ENCODE data around the gene IMP3.
A peak's percentile ranks its signal among the peaks of the same experiment; 100 is the strongest.
"Not testable (repeated sequence)": the region's sequence is repeated elsewhere in the genome, so short reads cannot be mapped to it uniquely, and the experiment has no call there.

IMP3 gene

DNA sequence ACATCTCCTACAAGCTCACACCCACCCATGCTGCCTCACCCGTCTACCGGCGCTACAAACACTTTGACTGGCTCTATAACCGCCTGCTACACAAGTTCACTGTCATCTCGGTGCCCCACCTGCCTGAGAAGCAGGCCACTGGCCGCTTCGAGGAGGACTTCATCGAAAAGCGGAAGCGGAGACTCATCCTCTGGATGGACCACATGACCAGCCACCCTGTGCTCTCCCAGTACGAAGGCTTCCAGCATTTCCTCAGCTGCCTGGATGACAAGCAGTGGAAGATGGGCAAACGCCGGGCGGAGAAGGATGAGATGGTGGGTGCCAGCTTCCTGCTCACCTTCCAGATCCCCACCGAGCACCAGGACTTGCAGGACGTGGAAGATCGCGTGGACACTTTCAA lies 9.8 kb upstream of the IMP3 start:
- no peak for DNase-seq

DNA sequence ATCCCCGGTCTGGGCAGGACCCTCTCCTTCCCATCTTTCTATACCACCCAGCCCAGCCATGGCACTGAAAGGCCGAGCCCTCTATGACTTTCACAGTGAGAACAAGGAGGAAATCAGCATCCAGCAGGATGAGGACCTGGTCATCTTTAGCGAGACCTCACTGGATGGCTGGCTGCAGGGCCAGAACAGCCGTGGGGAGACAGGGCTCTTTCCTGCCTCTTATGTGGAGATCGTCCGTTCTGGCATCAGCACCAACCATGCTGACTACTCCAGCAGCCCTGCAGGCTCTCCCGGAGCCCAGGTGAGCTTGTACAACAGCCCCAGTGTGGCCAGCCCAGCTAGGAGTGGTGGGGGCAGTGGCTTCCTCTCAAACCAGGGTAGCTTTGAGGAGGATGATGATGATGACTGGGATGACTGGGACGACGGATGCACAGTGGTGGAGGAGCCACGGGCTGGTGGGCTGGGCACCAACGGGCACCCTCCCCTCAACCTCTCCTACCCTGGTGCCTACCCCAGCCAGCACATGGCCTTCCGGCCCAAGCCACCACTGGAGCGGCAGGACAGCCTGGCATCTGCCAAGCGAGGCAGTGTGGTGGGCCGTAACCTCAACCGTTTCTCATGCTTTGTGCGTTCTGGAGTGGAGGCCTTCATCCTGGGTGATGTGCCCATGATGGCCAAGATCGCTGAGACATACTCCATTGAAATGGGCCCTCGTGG lies 9.2 kb upstream of the IMP3 start:
- DNase-seq = no peak

DNA sequence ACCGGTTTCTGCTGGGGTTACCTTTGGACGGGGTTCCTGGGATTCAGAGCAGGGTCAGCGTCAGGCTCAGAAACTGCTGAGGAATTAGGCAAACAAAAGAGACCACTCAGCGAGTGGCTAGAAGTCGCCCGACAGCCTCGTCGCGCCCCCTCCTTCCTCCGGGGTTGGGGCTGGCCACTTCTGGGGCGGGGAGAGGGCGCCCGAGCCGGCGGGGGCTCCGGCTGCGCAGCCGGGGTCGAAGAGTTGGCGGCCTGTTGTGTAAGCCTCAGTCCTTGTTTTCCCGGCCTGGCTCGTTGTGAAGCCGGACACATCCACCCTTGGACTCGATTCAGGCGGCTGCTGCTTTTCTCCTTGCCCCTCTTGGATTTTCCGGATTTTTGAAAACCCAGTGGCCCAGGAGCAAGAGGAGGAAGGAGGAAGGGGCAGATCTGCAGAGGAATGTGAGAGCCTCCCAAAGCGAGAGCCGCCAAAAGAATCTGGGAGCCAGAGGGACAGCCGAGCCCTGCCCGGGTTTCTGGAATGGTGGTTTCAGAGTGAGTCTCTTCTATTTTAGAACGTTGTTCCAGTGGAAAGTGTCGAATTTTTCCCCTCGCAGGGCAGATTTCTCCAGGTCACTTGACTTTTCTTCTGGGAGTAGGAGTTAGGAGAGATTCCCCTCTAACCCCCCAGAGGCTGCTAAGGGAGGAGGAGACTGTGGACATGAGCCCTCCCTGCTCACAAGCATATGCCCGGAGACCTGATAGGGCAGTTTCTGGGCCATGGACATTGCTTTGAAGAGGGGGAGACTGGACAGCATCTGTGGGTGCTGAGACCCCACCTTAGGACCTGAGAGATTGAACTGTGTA lies 8.4 kb upstream of the IMP3 start:
- DNase-seq = no peak

DNA sequence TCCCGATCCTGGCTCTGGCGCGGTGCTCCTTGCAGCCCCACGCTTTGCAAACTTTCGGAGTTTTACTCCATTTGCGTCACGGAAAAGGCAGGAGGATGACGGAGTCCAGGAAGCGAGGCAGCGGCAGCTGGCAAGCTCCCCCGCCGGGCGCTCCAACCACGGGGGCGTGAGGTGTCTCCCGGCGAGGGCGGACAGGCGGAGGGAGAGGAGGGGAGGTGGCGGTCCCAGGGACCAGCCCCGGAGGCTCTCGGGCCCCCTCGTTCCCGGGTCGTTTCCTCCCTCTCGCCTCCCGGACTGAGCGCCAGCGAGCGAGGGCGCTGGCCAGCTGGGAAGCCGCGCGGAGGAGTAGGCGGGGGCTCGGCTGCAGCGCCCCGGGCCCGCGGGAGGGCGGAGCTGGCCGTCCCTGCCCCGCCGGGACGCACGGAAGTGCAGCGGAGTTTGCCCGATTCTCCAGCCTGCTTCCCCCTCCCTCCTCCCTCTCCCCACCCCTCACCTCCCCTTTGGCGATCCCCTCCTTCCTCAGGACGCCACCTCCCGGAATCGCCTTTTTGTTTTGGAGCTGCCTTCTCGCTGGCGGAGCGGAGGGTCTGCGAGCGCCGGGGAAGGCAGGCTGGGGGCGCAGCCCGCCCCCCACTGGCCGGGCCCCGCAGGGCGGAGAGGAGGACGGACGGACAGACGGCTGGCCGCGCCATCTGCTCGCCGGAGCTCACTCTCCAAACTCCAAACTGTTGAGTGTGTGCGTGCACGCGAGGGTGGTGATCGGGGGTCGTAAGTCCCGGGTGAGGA lies 7.5 kb upstream of the IMP3 start, which contains the start of gene SNX33:
Gene SNX33 (plus strand): TSS at position 543 of the 786 bp plus-strand sequence. CDS start 1,191 bp downstream, outside the sequence.
- no peak for DNase-seq

DNA sequence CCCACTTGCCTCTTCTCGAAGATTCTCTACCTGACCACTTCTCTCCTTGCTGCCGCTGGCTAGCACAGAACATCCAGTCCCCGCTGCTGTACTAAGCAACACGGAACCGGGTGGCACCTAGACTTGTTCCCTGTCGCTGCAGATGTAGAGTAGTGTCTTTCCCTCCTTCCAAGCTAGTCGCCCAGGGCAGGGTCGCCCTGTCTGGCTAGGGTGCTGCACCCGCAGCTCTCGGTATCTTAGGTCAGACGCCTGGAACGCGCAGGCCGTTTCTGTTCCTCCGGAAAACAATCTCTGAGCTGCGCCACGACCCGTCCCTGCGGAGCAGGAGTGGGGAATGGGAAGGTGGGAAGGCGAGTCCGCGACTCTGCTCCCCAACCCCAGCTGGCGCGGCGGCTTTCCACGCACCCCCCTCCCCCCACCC lies 6.9 kb upstream of the IMP3 start:
- DNase-seq = no peak

DNA sequence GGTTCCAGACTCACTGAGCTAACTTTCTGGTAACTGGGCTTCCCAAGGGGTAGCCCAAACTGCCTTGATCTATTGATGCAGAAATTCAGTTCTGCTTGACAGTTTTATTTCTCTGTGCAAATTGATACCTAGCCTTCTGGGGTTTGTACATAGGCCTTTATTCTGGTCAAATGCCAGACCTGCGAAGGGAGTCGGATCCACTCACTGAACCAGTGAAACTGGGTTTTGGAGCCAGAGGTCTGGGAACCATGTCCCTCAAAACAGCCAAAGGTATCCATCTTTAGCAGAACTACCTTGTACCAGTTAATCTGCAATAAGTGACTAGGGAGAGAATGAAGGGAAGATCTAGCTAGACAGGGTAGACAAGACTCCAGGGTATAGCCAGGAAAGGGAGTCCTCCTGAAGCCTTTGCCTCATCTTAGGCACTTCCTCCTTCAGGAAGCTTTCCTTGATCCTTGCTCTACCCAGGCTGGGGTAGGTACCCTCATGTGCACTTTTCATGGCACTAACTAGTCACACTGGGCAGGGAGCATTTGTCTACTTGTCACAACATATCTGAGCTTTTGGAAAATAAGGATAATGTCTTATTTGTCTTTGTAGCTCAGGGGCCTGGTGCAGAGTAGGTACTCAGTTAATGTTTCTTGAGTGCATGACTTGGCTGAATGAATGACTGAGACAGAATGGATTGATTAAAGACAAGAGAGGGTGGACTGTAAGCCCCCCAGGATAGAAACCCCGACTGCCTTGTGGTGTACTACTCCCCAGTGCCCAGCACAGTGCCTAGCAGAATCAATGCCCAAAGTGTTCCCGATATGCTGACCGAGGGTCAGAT lies 6.3 kb upstream of the IMP3 start:
- DNase-seq = no peak

DNA sequence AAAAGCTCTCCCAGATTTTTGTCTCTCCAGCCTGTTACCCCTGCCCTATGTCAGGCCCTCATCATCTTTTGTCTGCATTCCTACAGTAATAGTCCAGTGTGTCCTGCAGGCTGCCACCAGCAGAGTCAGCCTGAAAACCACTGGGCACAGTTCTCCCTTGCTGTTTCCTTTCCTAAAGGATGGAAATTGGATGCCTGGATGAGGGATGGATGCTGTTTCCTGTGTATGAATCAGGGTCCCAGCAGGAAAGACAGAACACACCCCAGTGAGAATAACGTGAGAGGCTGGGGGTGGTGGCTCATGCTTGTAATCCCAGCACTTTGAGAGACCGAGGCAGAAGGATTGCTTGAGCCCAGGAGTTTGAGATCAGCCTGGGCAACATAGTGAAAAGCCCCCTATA lies 4.4 kb upstream of the IMP3 start:
- DNase-seq = no peak

DNA sequence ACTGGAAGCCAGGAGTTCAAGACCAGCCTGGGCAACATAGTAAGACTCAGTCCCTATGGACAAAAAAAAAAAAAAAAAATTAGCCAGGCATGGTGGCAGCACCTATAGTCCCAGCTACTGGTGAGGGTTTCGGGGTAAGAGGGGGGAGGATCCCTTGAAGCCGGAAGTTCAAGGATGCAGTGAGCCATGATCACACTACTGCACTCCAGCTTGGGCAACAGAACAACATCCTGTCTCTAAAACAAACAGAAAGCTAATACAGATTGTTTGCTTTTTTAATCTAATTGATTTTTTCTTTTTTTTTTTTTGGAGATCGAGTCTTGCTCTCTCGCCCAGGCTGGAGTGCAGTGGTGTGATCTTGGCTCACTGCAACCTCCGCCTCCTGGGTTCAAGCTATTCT lies 1.6 kb upstream of the IMP3 start:
- peak; percentile 36 for DNase-seq

DNA sequence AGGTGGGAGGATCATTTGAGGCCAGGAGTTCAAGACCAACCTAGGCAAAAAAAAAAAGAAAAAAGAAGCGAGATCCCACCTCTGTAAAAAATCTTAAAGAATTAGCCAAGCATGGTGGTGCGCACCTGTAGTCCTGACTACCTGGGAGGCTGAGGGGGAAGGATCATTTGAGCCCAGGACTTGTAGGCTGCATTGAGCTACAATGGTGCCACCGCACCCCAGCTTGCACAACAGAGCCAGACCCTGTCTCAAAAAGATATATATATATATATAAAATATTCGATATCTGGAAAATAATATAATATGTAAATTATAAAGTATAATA lies 1.1 kb upstream of the IMP3 start:
- DNase-seq = no peak

DNA sequence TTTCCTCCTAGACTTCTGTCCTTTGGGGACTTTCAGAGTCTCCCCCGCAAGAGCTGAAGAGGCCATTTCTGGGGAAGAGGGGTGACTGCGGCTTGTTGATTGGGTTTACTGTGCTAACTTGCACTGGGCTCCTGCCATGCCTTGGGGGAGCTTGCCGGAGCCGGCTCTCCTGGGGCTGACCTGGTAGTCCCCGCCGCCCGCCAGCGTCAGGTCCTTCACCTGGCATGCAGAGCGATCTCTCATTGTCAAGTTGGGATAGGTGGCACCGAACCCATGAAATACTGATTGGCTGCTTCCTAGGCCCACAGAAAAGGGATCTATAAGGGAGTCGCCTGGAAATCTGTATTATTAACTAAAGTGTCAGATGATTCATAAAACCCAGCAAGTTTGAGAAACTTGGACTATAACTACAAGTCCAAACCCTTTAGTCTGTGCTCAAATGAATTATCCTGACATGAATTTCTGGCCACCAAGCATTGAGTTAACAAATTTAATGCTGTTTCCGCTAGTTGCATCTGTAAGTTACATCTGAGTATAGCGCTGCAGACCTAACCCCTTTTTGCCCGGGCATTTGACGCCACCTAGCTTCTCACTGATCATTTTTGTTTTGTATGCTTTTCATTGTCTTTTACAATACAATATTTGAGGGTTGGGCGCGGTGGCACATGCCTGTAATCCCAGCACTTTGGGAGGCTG lies 607 bp upstream of the IMP3 start:
- DNase-seq = peak; percentile 8

DNA sequence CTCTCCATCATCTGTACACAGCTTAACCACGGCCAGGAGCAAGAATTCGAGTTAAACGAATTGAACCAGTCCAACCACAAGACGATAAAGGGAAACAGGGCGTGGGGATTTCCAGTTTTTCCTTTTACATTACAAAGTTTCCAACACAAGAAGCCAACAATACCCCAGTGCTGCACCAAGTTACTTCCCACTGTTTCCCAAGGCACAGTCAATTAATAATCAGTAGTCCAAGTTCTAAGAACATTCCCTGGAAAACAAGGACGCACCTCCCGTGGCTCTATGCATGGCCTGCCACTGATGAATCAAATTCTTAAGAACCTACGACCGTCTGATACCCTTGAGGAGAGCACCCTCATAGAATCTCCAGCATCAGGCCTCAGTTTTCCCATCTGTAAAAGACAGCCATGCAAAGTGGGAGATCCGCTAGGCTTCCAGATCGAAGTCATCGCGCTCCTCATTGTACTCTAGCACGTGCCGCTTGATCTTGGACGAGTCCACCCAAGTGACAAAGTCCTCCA lies 774 bp downstream of the IMP3 start:
- DNase-seq = no peak

DNA sequence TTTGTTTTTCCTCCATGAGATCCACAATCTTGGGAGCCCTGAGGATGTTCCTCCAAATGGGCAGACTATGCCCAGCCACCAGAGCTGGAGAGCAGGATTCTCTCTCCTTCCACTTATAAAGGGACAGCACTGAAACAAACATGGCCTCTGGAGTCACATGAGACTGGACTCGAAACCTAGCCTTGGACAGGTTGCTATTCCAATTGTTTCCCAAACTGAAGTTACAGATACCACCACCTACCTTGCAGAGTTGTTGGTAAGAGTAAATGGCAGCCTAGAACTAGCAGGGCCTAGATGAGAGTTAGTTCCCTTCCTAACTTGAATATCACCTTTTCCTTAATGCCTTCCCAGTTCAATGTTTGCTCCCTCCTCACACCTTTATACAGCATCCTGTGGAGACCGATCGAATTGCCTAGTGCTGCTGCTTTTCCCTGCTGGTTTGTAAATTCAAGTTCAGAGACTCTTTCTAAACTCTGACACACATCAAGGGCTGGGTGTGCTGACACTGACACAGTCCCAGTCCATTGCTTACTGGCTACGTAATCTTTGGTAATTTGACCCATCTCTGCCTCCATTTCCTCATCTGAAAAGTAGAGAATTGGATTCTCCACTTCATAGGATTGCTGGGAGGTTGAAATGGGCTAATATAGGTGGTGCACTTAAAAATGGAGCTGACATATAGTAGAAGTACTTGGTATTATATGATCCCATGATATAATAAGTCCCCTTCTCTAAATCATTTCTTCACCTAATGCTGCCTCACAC lies 2.6 kb downstream of the IMP3 start:
- no peak for DNase-seq

DNA sequence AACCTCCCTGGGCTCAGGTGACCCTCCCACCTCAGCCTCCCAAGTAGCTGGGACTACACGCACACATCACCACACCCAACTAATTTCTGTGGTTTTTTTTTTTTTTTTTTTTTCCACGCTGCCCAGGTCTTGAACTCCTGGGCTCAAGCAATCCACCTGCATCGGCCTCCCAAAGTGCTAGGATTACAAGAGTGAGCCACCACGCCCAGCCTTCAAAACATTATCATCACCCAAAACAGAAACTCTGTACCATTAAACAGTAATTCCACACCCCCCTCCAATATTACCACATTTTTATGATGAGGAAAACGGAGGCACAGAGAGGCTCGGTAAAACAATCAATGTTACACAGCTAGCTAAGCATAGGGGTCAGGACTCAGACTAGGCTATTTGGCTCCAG lies 4.0 kb downstream of the IMP3 start:
- no peak for DNase-seq

DNA sequence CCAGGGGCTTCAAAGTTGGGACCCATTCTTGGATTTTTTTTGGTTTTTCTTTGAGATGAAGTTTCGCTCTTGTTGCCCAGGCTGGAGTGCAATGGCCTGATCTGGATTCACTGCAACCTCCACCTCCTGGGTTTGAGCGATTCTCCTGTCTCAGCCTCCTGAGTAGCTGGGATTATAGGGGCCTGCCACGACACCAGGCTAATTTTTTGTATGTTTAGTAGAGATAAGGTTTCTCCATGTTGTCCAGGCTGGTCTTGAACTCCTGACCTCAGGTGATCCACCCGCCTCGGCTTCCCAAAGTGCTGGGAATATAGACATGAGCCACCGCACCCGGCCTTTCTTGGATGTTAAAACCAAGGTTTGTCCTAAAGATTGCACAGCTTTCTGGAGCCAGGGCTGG lies 6.1 kb downstream of the IMP3 start:
- not testable (repeated sequence) for DNase-seq

DNA sequence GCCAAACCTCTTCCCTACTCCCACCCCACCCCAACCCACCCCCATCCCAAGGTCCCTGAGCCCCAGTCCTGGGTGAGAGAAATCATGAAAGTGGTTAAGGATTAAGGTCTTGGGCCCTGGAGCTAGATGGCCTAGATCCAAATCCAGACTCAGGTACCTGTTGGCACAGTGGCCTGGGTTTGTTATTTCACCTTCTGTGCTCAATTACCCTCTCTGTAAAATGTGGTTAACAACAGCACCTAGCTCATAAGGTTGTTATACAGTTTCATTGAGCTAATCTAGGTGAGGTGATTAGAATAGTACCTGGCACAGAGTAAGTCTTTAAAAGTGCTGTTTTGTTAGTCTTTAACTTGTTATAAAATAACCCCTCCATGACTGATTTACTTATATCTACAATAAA lies 8.1 kb downstream of the IMP3 start:
- peak; percentile 4 for DNase-seq

DNA sequence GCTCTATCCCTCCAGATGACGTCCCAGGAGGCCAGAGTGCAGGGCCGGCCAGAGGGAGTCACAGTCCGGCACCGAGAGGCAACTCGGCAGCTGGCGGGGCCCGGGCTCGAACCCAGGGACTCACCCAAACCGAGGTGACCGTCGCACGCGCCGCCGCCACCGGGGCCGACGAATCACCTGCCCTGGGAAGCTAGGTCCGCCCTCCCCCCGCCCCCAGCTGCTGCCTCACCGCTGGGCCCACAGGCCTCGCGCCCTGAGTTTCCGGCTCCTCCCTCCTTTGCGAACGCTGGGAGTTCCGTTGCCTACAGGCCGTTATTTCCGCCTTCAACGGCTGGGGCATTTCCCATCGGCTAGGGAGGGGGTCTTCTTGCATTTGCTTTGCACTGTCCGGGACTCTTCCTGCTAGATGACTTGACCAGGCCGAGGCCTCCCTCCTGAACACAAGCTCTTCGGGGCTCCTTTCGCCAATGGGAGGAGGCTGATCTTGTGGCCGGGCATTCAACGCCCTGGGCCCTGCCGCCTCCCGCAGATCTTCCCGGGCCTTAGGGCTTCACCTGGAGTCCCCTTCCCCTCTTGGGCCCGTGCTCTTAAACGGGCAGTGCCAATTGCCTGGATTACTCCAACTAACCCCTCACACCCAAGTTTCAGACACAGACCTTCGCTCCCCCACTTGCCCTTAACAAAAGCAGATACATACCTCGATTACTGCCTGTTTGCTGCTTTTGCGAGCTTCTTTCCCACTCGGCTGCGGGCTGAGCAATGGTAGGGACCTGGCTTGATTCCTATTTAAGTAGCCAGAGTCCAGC lies 14.3 kb downstream of the IMP3 start, which contains the start of gene SNUPN:
Gene SNUPN (minus strand): TSS at position 184 of the 806 bp plus-strand sequence. CDS start 4,674 bp downstream, outside the sequence.
- DNase-seq = peak; percentile 71

DNA sequence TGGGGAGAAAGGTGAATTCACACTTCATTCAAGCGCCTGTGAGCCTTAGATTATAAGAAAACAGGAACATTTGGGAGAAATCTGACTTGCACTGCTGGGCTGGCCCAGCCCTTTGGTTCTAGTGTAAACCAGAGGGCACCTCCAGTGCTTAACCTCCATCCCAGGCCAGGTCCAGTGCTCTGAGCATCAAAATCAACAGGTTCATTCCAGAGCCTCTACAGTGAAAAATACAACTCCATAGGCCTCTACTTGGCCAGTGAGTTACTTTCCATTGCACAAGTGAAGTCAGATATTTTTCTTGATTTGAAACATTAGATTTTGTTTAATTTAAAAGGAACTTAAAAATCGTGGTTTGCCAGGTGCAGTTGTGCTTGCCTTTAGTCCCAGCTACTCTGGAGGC lies 17.5 kb downstream of the IMP3 start:
- no peak for DNase-seq

DNA sequence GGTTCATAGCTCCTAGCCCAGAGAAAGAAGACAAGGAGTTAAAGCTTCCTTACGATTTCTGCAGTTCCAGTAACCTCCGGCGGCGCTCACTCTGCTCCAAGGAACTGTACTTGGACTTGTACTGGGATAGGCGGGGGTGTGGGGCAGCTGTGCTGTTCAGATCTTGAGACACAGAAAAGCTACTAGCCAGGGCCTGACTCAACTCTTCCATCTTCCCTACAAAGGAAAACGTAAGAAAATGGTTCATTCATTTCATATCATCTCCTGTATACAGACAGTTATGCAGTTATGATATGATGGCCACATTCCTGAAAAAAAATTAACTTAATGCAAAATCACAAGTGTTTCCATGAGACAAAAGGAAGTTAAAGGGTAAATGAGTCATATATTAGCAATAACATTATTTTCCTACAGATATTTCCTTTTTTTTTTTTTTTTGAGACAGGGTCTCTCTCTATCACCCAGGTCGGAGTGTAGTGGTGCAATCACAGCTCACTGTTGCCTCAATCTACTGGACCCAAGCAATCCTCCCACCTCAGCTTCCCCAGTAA lies 19.1 kb downstream of the IMP3 start:
- no peak for DNase-seq

DNA sequence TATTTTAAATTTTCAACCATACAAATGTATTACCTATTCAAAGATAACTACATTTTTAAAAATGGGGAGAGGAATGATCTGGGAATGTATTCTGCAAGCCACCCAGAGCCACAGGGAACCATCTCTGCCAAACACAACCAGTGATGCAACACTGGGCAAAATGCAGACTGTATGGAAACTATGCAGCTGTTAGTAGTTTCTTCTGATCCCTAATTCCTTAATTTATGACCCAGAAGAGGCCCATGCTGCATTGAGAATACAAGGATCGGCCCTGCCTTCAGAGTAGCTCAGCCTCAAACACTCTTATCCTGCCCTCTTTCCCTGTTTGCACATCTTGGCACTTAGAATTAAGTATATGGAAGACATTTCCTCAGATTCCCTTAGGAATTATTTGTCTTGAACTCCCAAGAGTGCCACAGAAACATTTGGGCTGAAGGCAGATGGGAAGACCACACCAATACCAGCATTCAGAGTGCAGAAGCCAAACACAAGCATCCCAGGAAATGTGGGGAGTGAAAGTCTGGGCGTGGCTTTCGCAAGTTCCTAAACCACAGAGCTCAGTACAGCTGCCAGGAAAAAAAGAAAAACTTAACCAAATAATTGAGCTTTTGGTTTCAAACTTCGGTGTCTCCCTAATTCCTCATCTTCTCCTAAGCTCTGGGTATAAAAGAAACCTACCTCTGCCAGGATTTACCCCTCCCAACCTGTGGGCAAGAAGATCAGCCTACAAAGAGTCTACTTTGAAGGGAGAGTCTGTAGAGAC lies 19.8 kb downstream of the IMP3 start:
- no peak for DNase-seq
